HG02623 (cell line): Measurements from ENCODE around the gene IFNLR1.
A peak's percentile ranks its signal among the peaks of the same experiment; 100 is the strongest.

Experiments
- ATAC-seq: cut with Tn5 transposase; IDR thresholded peaks from one replicate; pipeline ENCODE4 v1.9.1; 2021; ENCODE audit warnings: moderate library complexity; ENCODE audit not compliant: unreplicated experiment

The IFNLR1 gene

GRCh38 chr1:24206083-24206464 lies 19.0 kb upstream of the IFNLR1 start:
- no peak for ATAC-seq

GRCh38 chr1:24205345-24206082 lies 18.4 kb upstream of the IFNLR1 start:
- ATAC-seq = no peak

- ATAC-seq = no peak
Observed at GRCh38 chr1:24204116-24204515, 17.0 kb upstream of the IFNLR1 start.

- ATAC-seq = peak; percentile 70
Observed at GRCh38 chr1:24203404-24203803, 16.3 kb upstream of the IFNLR1 start.

- ATAC-seq = no peak
Observed at GRCh38 chr1:24202987-24203386, 15.9 kb upstream of the IFNLR1 start.

GRCh38 chr1:24202556-24202955 lies 15.5 kb upstream of the IFNLR1 start:
- no peak for ATAC-seq

GRCh38 chr1:24201941-24202440 lies 14.9 kb upstream of the IFNLR1 start:
- ATAC-seq = no peak

GRCh38 chr1:24199291-24199900 lies 12.3 kb upstream of the IFNLR1 start:
- no peak for ATAC-seq

- ATAC-seq = no peak
Observed at GRCh38 chr1:24198766-24199165, 11.7 kb upstream of the IFNLR1 start.

- no peak for ATAC-seq
Observed at GRCh38 chr1:24195874-24196273, 8.8 kb upstream of the IFNLR1 start.

- ATAC-seq = no peak
Observed at GRCh38 chr1:24195136-24195535, 8.0 kb upstream of the IFNLR1 start.

GRCh38 chr1:24193046-24193445 lies 6.0 kb upstream of the IFNLR1 start:
- ATAC-seq = no peak

GRCh38 chr1:24191860-24192259 lies 4.8 kb upstream of the IFNLR1 start:
- no peak for ATAC-seq

- peak; percentile 38 for ATAC-seq
Observed at GRCh38 chr1:24190983-24191461, 3.9 kb upstream of the IFNLR1 start.

GRCh38 chr1:24189528-24189927 lies 2.4 kb upstream of the IFNLR1 start:
- no peak for ATAC-seq

GRCh38 chr1:24186711-24186992 lies 437 bp downstream of the IFNLR1 start:
- ATAC-seq = no peak

- ATAC-seq = no peak
Observed at GRCh38 chr1:24186031-24186710, 918 bp downstream of the IFNLR1 start.

GRCh38 chr1:24185076-24185475 lies 2.0 kb downstream of the IFNLR1 start:
- no peak for ATAC-seq

GRCh38 chr1:24182061-24182460 lies 5.0 kb downstream of the IFNLR1 start:
- no peak for ATAC-seq

GRCh38 chr1:24181619-24182018 lies 5.5 kb downstream of the IFNLR1 start:
- no peak for ATAC-seq

- no peak for ATAC-seq
Observed at GRCh38 chr1:24180676-24181075, 6.4 kb downstream of the IFNLR1 start.

GRCh38 chr1:24179251-24179840 lies 7.7 kb downstream of the IFNLR1 start:
- no peak for ATAC-seq
